ENCODE measurements around the gene SEMA3C. TPM values are rescaled to one million over a fixed set of nuclear protein-coding genes. Genes with fewer than 3 reads are reported as not detected.

Gene SEMA3C
- total and polyA plus RNA-seq, 4 experiments from 2014 or later, result 0.47 to 0.50 TPM; not detected in 2

GRCh38 chr7:80773787-80774508 is 144.9 kb downstream of the SEMA3C start:
- no peaks in the 10 kb centered on the region for H3K36me3 ChIP-seq (ENCODE audit: insufficient read depth, low read length)
- no peak for DNase-seq
- Mint-ChIP-seq H3K9me3 (peaks cover 0 to 7% (median 3%) of the 10 kb centered on the region in 8 donors), H3K4me1 (no peaks in the 10 kb centered on the region), H3K27me3 (no peaks in the 10 kb centered on the region), H3K27ac (no peak overlapping the region), H3K4me3 (no peak overlapping the region), H3K36me3 (no peaks in the 10 kb centered on the region)
- intact Hi-C loops (cut with micrococcal nuclease), result no loop called here
- no peak overlapping the region for H3K27ac ChIP-seq (ENCODE audit: low read depth, low read length)
- ChIA-PET POLR2A (ENCODE audit: partially characterized antibody) (no interaction called here), CTCF (ENCODE audit: partially characterized antibody) (no interaction called here)
- H3K4me1 ChIP-seq (ENCODE audit: insufficient read depth, low read length), result no peaks in the 10 kb centered on the region
- no peak overlapping the region for H3K4me3 ChIP-seq (ENCODE audit: low read length in 2 of 2)
- no peaks in the 10 kb centered on the region for H3K27me3 ChIP-seq (ENCODE audit: insufficient read depth, low read length)
- H3K9me3 ChIP-seq (ENCODE audit: control insufficient read depth in 1 of 2, low read length in 2 of 2), result no peaks in the 10 kb centered on the region

GRCh38 chr7:80772347-80772993 is 146.4 kb downstream of the SEMA3C start:
- intact Hi-C loops (cut with micrococcal nuclease), result no loop called here

GRCh38 chr7:80771523-80771922 is 147.3 kb downstream of the SEMA3C start:
- Histone ChIP-seq H3K9me3 (ENCODE audit: control insufficient read depth in 1 of 2, low read length in 2 of 2) (no peaks in the 10 kb centered on the region), H3K4me3 (ENCODE audit: low read length in 2 of 2) (no peak overlapping the region), H3K27ac (ENCODE audit: low read depth, low read length) (no peak overlapping the region), H3K4me1 (ENCODE audit: insufficient read depth, low read length) (no peaks in the 10 kb centered on the region), H3K36me3 (ENCODE audit: insufficient read depth, low read length) (no peaks in the 10 kb centered on the region), H3K27me3 (ENCODE audit: insufficient read depth, low read length) (no peaks in the 10 kb centered on the region)
- intact Hi-C loops (cut with micrococcal nuclease), result no loop called here
- Mint-ChIP-seq H3K36me3 (no peaks in the 10 kb centered on the region), H3K9me3 (peaks cover 0 to 8% (median 3%) of the 10 kb centered on the region in 8 donors), H3K27me3 (no peaks in the 10 kb centered on the region), H3K4me1 (no peaks in the 10 kb centered on the region), H3K4me3 (no peak overlapping the region), H3K27ac (no peak overlapping the region)
- ChIA-PET CTCF (ENCODE audit: partially characterized antibody) (no interaction called here), POLR2A (ENCODE audit: partially characterized antibody) (no interaction called here)
- DNase-seq, result no peak

More at GRCh38 chr7:80772347-80772993, 146.4 kb downstream of the SEMA3C start:
- no peaks in the 10 kb centered on the region for H3K27me3 Mint-ChIP-seq
- ChIA-PET POLR2A (ENCODE audit: partially characterized antibody) (no interaction called here), CTCF (ENCODE audit: partially characterized antibody) (no interaction called here)
- Histone ChIP-seq H3K36me3 (ENCODE audit: insufficient read depth, low read length) (no peaks in the 10 kb centered on the region), H3K27ac (ENCODE audit: low read depth, low read length) (no peak overlapping the region), H3K27me3 (ENCODE audit: insufficient read depth, low read length) (no peaks in the 10 kb centered on the region), H3K4me3 (ENCODE audit: low read length in 2 of 2) (no peak overlapping the region), H3K9me3 (ENCODE audit: control insufficient read depth in 1 of 2, low read length in 2 of 2) (no peaks in the 10 kb centered on the region), H3K4me1 (ENCODE audit: insufficient read depth, low read length) (no peaks in the 10 kb centered on the region)
- no peaks in the 10 kb centered on the region for H3K4me1 Mint-ChIP-seq
- H3K36me3 Mint-ChIP-seq, result no peaks in the 10 kb centered on the region
- peaks cover 0 to 8% (median 2%) of the 10 kb centered on the region in 8 donors for H3K9me3 Mint-ChIP-seq
- DNase-seq, result no peak
- H3K27ac Mint-ChIP-seq, result no peak overlapping the region
- no peak overlapping the region for H3K4me3 Mint-ChIP-seq

- H3K4me3 Mint-ChIP-seq, result no peak overlapping the region
- POLR2A ChIA-PET (ENCODE audit: partially characterized antibody), result no interaction called here
- H3K27me3 Mint-ChIP-seq, result no peaks in the 10 kb centered on the region
- no peaks in the 10 kb centered on the region for H3K4me1 Mint-ChIP-seq
- H3K27ac ChIP-seq (ENCODE audit: low read depth, low read length), result no peak overlapping the region
- no peaks in the 10 kb centered on the region for H3K27me3 ChIP-seq (ENCODE audit: insufficient read depth, low read length)
- H3K27ac Mint-ChIP-seq, result no peak overlapping the region
- intact Hi-C loops (cut with micrococcal nuclease), result no loop called here
- no peak for DNase-seq
- H3K4me3 ChIP-seq (ENCODE audit: low read length in 2 of 2), result no peak overlapping the region
- H3K9me3 Mint-ChIP-seq, result peaks cover 0 to 8% (median 4%) of the 10 kb centered on the region in 8 donors
- CTCF ChIA-PET (ENCODE audit: partially characterized antibody), result no interaction called here
- no peaks in the 10 kb centered on the region for H3K36me3 Mint-ChIP-seq
- no peaks in the 10 kb centered on the region for H3K4me1 ChIP-seq (ENCODE audit: insufficient read depth, low read length)
- H3K9me3 ChIP-seq (ENCODE audit: control insufficient read depth in 1 of 2, low read length in 2 of 2), result no peaks in the 10 kb centered on the region
- no peaks in the 10 kb centered on the region for H3K36me3 ChIP-seq (ENCODE audit: insufficient read depth, low read length)
Measured at GRCh38 chr7:80770675-80771081, 148.2 kb downstream of the SEMA3C start.

- H3K27ac Mint-ChIP-seq, result no peak overlapping the region
- H3K4me3 Mint-ChIP-seq, result no peak overlapping the region
- Histone ChIP-seq H3K27ac (ENCODE audit: low read depth, low read length) (no peak overlapping the region), H3K36me3 (ENCODE audit: insufficient read depth, low read length) (no peaks in the 10 kb centered on the region), H3K27me3 (ENCODE audit: insufficient read depth, low read length) (no peaks in the 10 kb centered on the region), H3K9me3 (ENCODE audit: control insufficient read depth in 1 of 2, low read length in 2 of 2) (no peaks in the 10 kb centered on the region), H3K4me3 (ENCODE audit: low read length in 2 of 2) (no peak overlapping the region), H3K4me1 (ENCODE audit: insufficient read depth, low read length) (no peaks in the 10 kb centered on the region)
- no peaks in the 10 kb centered on the region for H3K27me3 Mint-ChIP-seq
- intact Hi-C loops (cut with micrococcal nuclease), result no loop called here
- ChIA-PET CTCF (ENCODE audit: partially characterized antibody) (no interaction called here), POLR2A (ENCODE audit: partially characterized antibody) (no interaction called here)
- peaks cover 0 to 8% (median 4%) of the 10 kb centered on the region in 8 donors for H3K9me3 Mint-ChIP-seq
- DNase-seq, result no peak
- H3K36me3 Mint-ChIP-seq, result no peaks in the 10 kb centered on the region
- H3K4me1 Mint-ChIP-seq, result no peaks in the 10 kb centered on the region
Measured at GRCh38 chr7:80770061-80770460, 148.8 kb downstream of the SEMA3C start.

GRCh38 chr7:80768756-80769155 is 150.1 kb downstream of the SEMA3C start:
- Histone ChIP-seq H3K4me3 (ENCODE audit: low read length in 2 of 2) (no peak overlapping the region), H3K27ac (ENCODE audit: low read depth, low read length) (no peak overlapping the region), H3K36me3 (ENCODE audit: insufficient read depth, low read length) (no peaks in the 10 kb centered on the region), H3K9me3 (ENCODE audit: control insufficient read depth in 1 of 2, low read length in 2 of 2) (no peaks in the 10 kb centered on the region), H3K4me1 (ENCODE audit: insufficient read depth, low read length) (no peaks in the 10 kb centered on the region), H3K27me3 (ENCODE audit: insufficient read depth, low read length) (no peaks in the 10 kb centered on the region)
- Mint-ChIP-seq H3K36me3 (no peaks in the 10 kb centered on the region), H3K4me1 (no peaks in the 10 kb centered on the region), H3K27me3 (no peaks in the 10 kb centered on the region), H3K9me3 (peaks cover 0 to 8% (median 4%) of the 10 kb centered on the region in 8 donors), H3K4me3 (no peak overlapping the region), H3K27ac (no peak overlapping the region)
- DNase-seq, result no peak
- ChIA-PET POLR2A (ENCODE audit: partially characterized antibody) (no interaction called here), CTCF (ENCODE audit: partially characterized antibody) (no interaction called here)
- intact Hi-C loops (cut with micrococcal nuclease), result no loop called here

- Mint-ChIP-seq H3K4me1 (no peaks in the 10 kb centered on the region), H3K4me3 (no peak overlapping the region), H3K27me3 (no peaks in the 10 kb centered on the region), H3K27ac (no peak overlapping the region), H3K36me3 (no peaks in the 10 kb centered on the region), H3K9me3 (peaks cover 0 to 5% (median 2%) of the 10 kb centered on the region in 8 donors)
- intact Hi-C loops (cut with micrococcal nuclease), result no loop called here
- ChIA-PET CTCF (ENCODE audit: partially characterized antibody) (no interaction called here), POLR2A (ENCODE audit: partially characterized antibody) (no interaction called here)
- no peaks in the 10 kb centered on the region for H3K36me3 ChIP-seq (ENCODE audit: insufficient read depth, low read length)
- H3K4me1 ChIP-seq (ENCODE audit: insufficient read depth, low read length), result no peaks in the 10 kb centered on the region
- no peaks in the 10 kb centered on the region for H3K9me3 ChIP-seq (ENCODE audit: control insufficient read depth in 1 of 2, low read length in 2 of 2)
- no peaks in the 10 kb centered on the region for H3K27me3 ChIP-seq (ENCODE audit: insufficient read depth, low read length)
- DNase-seq, result no peak
- H3K4me3 ChIP-seq (ENCODE audit: low read length in 2 of 2), result no peak overlapping the region
- no peak overlapping the region for H3K27ac ChIP-seq (ENCODE audit: low read depth, low read length)
Measured at GRCh38 chr7:80767654-80768053, 151.2 kb downstream of the SEMA3C start.

Measured in CD4-positive, alpha-beta memory T cell (primary cell).